K562 (cell line): ENCODE results near the gene ZNF335. TPM values are rescaled to one million over a fixed set of nuclear protein-coding genes. Genes with fewer than 3 reads are reported as not detected.

Experiments used
- BRD9 ChIP-seq: fragments of 450-650 bp; IDR thresholded peaks from 2 replicates; pipeline ENCODE4 v1.6.1; 2018; ENCODE audit warnings: low read depth; ENCODE audit not compliant: partially characterized antibody
- CCAR2 ChIP-seq: fragments of 200-400 bp; formaldehyde crosslinking; IDR thresholded peaks from 2 replicates; pipeline ENCODE4 v1.6.1; 2017; ENCODE audit warnings: mild to moderate bottlenecking, low read depth, low read length
- CSDE1 ChIP-seq, 2 experiments: fragments of 450-650 bp; IDR thresholded peaks; 2 replicates each; pipeline ENCODE4 v1.6.1; 2016; ENCODE audit warnings: mild to moderate bottlenecking in 1 of 2
- CTCFL ChIP-seq: IDR thresholded peaks from 2 replicates; pipeline ENCODE4 v1.6.1; 2011; ENCODE audit warnings: borderline replicate concordance, low read depth, mild to moderate bottlenecking, moderate library complexity, low read length; ENCODE audit not compliant: insufficient read depth, poor library complexity, severe bottlenecking
- CXXC5 ChIP-seq: fragments of 250-450 bp; sonication (Bioruptor Pico); IDR thresholded peaks from 2 replicates; pipeline ENCODE4 v1.8.0; 2022; ENCODE audit warnings: inconsistent platforms, mild to moderate bottlenecking, moderate library complexity
- GATAD2B ChIP-seq: fragments of 450-650 bp; IDR thresholded peaks from 2 replicates; pipeline ENCODE4 v1.6.1; 2017; ENCODE audit warnings: mild to moderate bottlenecking, borderline replicate concordance
- KAT8 ChIP-seq: fragments of 450-650 bp; IDR thresholded peaks from 2 replicates; pipeline ENCODE4 v1.6.1; 2016; ENCODE audit warnings: low read depth, mild to moderate bottlenecking
- PCBP2 ChIP-seq: fragments of 200-400 bp; formaldehyde crosslinking; IDR thresholded peaks from 2 replicates; pipeline ENCODE4 v1.6.1; 2018; ENCODE audit warnings: low read length, low read depth, mild to moderate bottlenecking, moderate library complexity; ENCODE audit not compliant: poor library complexity, severe bottlenecking
- POLR2G ChIP-seq: fragments of 200-400 bp; formaldehyde crosslinking; IDR thresholded peaks from 2 replicates; pipeline ENCODE4 v1.6.1; 2017; ENCODE audit warnings: low read depth, mild to moderate bottlenecking, antibody characterized with exemption, low read length, moderate library complexity
- PREB ChIP-seq: sonication (generic); formaldehyde crosslinking; IDR thresholded peaks from 2 replicates; pipeline ENCODE4 v1.8.1; 2023; ENCODE audit warnings: mild to moderate bottlenecking, missing genetic modification reagents
- RB1 ChIP-seq: fragments of 450-650 bp; IDR thresholded peaks from 2 replicates; pipeline ENCODE4 v1.6.1; 2017; ENCODE audit warnings: low read depth, mild to moderate bottlenecking
- RFX7 ChIP-seq: fragments of 250-450 bp; sonication (Bioruptor Pico); IDR thresholded peaks from 2 replicates; pipeline ENCODE4 v1.5.1; 2021; ENCODE audit warnings: mild to moderate bottlenecking
- SMAD1 ChIP-seq: fragments of 150-350 bp; IDR thresholded peaks from 2 replicates; pipeline ENCODE4 v1.6.1; 2014; ENCODE audit warnings: low read length, low read depth; ENCODE audit not compliant: partially characterized antibody
- STAG1 ChIP-seq: sonication (generic); formaldehyde crosslinking; IDR thresholded peaks from 2 replicates; pipeline ENCODE4 v1.5.0; 2020; ENCODE audit warnings: missing genetic modification reagents, borderline replicate concordance
- STAT5A ChIP-seq: IDR thresholded peaks from 2 replicates; pipeline ENCODE4 v1.6.1; 2012; ENCODE audit warnings: low read length, inconsistent platforms, borderline replicate concordance
- WHSC1 ChIP-seq: IDR thresholded peaks from one replicate; pipeline ENCODE4 v1.6.1; 2012; ENCODE audit warnings: low read length, control low read depth, inconsistent platforms
- ZNF23 ChIP-seq: fragments of 250-450 bp; sonication (Bioruptor Pico); IDR thresholded peaks from 2 replicates; pipeline ENCODE4 v1.4.0; 2020; ENCODE audit warnings: mild to moderate bottlenecking
- ZNF41 ChIP-seq: fragments of 250-450 bp; sonication (Bioruptor Pico); conservative IDR thresholded peaks from 2 replicates; pipeline ENCODE4 v1.4.0; 2020; ENCODE audit warnings: mild to moderate bottlenecking
- ZNF639 ChIP-seq, 2 experiments: fragments of 200-800 bp in 1 of 2; sonication (Bioruptor generic) in 1 of 2; sonication (generic) in 1 of 2; formaldehyde crosslinking in 1 of 2; IDR thresholded peaks in 1 of 2; conservative IDR thresholded peaks in 1 of 2; 2 replicates each; pipeline versions ENCODE4 v1.5.0 to v1.6.1; 2016 to 2020; ENCODE audit warnings: missing compliant biosample characterization in 1 of 2, missing genetic modification characterization in 1 of 2, missing genetic modification reagents in 1 of 2
- polyA plus RNA-seq, 8 experiments: library from polyadenylated mRNA; depleted of rRNA in 4 of 8; stranded (reverse) in 5 of 8; unstranded in 3 of 8; fragments of >200 nt; fragmentation: Nextera tagmentation in 2 of 8; fragmentation: Illumina TruSeq in 1 of 8; extraction: Ambion mirVana in 2 of 8; extraction: Trizol in 1 of 8; gene quantifications; 2 replicates each; pipeline versions ENCODE4 v1.2.1 to v1.2.3, GENCODE V29; 2011 to 2014; ENCODE audit warnings: inconsistent platforms in 1 of 8, missing spikeins in 1 of 8
- total RNA-seq, 7 experiments: library from RNA; depleted of rRNA in 6 of 7; stranded (reverse); fragments of >200 nt in 6 of 7; fragmentation: Illumina TruSeq in 2 of 7; extraction: Trizol in 2 of 7; gene quantifications; 2 replicates each; pipeline versions ENCODE4 v1.2.1 to v1.2.3, GENCODE V29; 2011 to 2021; ENCODE audit warnings: low replicate concordance in 1 of 7
- TF ChIP-seq, protein P1 (sequence below): fragments of 450-650 bp; IDR thresholded peaks from 2 replicates; pipeline ENCODE4 v1.6.1; 2016; ENCODE audit warnings: antibody characterized with exemption
- TF ChIP-seq, protein P2 (sequence below): sonication (generic); formaldehyde crosslinking; IDR thresholded peaks from 2 replicates; pipeline ENCODE4 v1.8.0; 2022; ENCODE audit warnings: mild to moderate bottlenecking, missing genetic modification reagents

The ZNF335 gene
- total and polyA plus RNA-seq, 9 of the 15 experiments (the other 6 are each of a cell fraction or from before 2014, with no cell fraction given) = 0.39 to 16.0 (median 7.6) TPM

GRCh38 chr20:45971675-45972499 lies at the start of gene ZNF335 (continued):
- TF ChIP-seq CSDE1 (IDR thresholded peaks at IDR 0.05) = peak in 1 of 2 experiments; percentile 93; a peak in 2 of 4 replicates
- TF ChIP-seq POLR2G = peak; percentile 86
- no peak for TF ChIP-seq CTCFL
- TF ChIP-seq ZNF23 (CRISPR knock-in tag) = no peak
- TF ChIP-seq STAG1 (CRISPR knock-in tag) = no peak
- TF ChIP-seq RFX7 = no peak
- TF ChIP-seq ZNF41 = 0 out of 2 replicates have a peak, but pooled peaks have one; percentile 6
- no peak for TF ChIP-seq SMAD1
- no peak for TF ChIP-seq KAT8
- TF ChIP-seq ZNF639 (CRISPR knock-in tag; conservative IDR thresholded peaks at IDR 0.05 in 1 of 2, IDR thresholded peaks at IDR 0.05 in 1 of 2) = peak in 1 of 2 experiments; percentile 98; a peak in 2 of 4 replicates
- TF ChIP-seq PREB (CRISPR knock-in tag) = no peak
- TF ChIP-seq, protein P1, sequence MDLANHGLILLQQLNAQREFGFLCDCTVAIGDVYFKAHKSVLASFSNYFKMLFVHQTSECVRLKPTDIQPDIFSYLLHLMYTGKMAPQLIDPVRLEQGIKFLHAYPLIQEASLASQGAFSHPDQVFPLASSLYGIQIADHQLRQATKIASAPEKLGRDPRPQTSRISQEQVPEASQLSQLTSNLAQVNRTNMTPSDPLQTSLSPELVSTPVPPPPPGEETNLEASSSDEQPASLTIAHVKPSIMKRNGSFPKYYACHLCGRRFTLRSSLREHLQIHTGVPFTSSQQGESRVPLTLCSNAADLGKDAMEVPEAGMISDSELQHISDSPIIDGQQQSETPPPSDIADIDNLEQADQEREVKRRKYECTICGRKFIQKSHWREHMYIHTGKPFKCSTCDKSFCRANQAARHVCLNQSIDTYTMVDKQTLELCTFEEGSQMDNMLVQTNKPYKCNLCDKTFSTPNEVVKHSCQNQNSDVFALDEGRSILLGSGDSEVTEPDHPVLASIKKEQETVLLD = peak; percentile 77
- TF ChIP-seq CCAR2 = no peak
- TF ChIP-seq PCBP2 = no peak
- peak; percentile 28; the same call in 1 of the 2 replicates for TF ChIP-seq GATAD2B
- peak; percentile 94 for TF ChIP-seq BRD9
- TF ChIP-seq STAT5A = peak; percentile 59; the same call in 1 of the 2 replicates
- TF ChIP-seq CXXC5 (CRISPR knock-in tag) = peak; percentile 89
- TF ChIP-seq, protein P2, sequence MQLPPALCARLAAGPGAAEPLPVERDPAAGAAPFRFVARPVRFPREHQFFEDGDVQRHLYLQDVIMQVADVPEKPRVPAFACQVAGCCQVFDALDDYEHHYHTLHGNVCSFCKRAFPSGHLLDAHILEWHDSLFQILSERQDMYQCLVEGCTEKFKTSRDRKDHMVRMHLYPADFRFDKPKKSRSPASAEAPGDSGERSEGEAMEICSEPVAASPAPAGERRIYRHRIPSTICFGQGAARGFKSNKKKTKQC (CRISPR knock-in tag) = peak; percentile 87; the same call in 1 of the 2 replicates
- no peak for TF ChIP-seq WHSC1
- TF ChIP-seq RB1 = peak; percentile 84
